Measurements from ENCODE around the gene SNTB2. TPM values are rescaled to one million over a fixed set of nuclear protein-coding genes. Genes with fewer than 3 reads are reported as not detected.
A peak's percentile ranks its signal among the peaks of the same experiment; 100 is the strongest.
"Not testable (repeated sequence)": the region's sequence is repeated elsewhere in the genome, so short reads cannot be mapped to it uniquely, and the experiment has no call there.

The SNTB2 gene
- total RNA-seq = 12.3 TPM
- long read RNA-seq, full-length matches to known transcripts = 10 of 10 reads
- long read RNA-seq, partial matches to known transcripts = 0 of 10 reads
- long read RNA-seq, other reads (novel, unspliced or antisense) = 0 of 10 reads

- ATAC-seq (ENCODE audit: poor library complexity) (peak; percentile 98), DNase-seq (peak; percentile 97)
- intact Hi-C loops (cut with DNase I) = no loop called here
Measured at GRCh38 chr16:69186642-69187445, at the start of gene SNTB2. TSS of gene SNTB2 (plus strand) at chr16:69187164. CDS start at chr16:69187167, 3 bp downstream.

DNA sequence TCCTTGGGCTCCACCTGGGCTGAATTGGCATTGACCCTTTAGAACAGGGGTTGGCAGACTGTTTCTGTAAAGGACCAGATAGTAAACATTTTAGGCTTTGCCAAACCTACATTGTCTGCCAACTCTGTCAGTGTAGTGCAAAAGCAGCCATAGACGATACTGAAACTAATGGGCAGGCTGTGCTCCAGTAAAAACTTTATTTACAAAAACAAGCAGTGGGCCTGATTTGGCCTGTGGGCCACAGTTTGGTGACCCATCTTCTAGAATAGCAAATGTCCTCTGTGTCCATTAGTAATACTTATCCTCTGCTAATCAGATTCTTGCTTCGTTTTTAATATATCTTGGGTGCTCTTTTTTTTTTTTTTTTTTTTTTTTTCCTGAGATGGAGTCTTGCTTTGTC, 48.4 kb upstream of the SNTB2 start:
- intact Hi-C loops (cut with DNase I) = loop anchor here (10.0 kb wide), 1 partner anchor 56 kb away; no protein-coding TSS in a partner anchor
- DNase-seq (no peak), ATAC-seq (ENCODE audit: poor library complexity) (no peak)

DNA sequence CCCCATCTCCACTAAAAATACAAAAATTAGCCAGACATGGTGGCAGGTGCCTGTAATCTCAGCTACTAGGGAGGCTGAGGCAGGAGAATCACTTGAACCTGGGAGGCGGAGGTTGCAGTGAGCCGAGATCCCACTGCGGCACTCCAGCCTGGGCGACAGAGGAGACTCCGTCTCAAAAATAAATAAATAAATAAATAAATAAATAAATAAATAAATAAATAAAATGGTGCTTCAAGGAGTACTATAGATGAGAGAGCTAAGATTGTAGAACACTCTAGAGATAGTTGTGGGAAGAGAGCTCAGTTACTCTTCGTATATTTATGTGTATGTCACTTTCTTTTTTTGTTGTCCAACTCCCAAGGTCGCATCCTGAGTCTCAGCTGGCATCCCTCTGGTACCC, 47.5 kb upstream of the SNTB2 start:
- intact Hi-C loops (cut with DNase I) = loop anchor here (10.0 kb wide), 1 partner anchor 55 kb away; no protein-coding TSS in a partner anchor
- not testable (repeated sequence) for ATAC-seq (ENCODE audit: poor library complexity); DNase-seq

- intact Hi-C loops (cut with DNase I) = no loop called here
- ATAC-seq (ENCODE audit: poor library complexity) (no peak), DNase-seq (no peak)
Measured at GRCh38 chr16:69141014-69141413, 46.0 kb upstream of the SNTB2 start.

- intact Hi-C loops (cut with DNase I) = no loop called here
- DNase-seq = no peak
Measured at GRCh38 chr16:69141936-69142335, 45.0 kb upstream of the SNTB2 start.

GRCh38 chr16:69143116-69143515, 43.8 kb upstream of the SNTB2 start:
- DNase-seq = no peak
- intact Hi-C loops (cut with DNase I) = no loop called here
- no peak for ATAC-seq (ENCODE audit: poor library complexity)

More at GRCh38 chr16:69141936-69142335, 45.0 kb upstream of the SNTB2 start:
- no peak for ATAC-seq (ENCODE audit: poor library complexity)

GRCh38 chr16:69145658-69146057, 41.3 kb upstream of the SNTB2 start:
- DNase-seq (no peak), ATAC-seq (ENCODE audit: poor library complexity) (no peak)
- intact Hi-C loops (cut with DNase I) = no loop called here

DNA sequence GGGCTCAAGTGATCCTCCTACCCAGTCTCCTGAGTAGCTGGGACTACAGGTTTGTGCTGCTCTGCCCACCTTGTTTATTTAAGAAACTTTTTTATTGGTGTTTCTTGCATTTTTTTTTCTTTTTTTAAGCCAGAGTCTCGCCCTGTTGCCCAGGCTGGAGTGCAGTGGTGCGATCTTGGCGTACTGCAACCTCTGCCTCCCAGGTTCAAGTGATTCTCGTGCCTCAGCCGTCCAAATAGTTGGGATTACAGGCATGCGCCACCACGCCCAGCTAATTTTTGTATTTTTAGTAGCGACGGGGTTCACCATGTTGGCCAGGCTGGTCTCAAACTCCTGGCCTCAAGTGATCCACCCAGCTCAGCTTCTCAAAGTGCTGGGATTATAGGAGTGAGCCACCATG, 37.3 kb upstream of the SNTB2 start:
- intact Hi-C loops (cut with DNase I) = loop anchor here (2.0 kb wide), 1 partner anchor 139 kb away; no protein-coding TSS in a partner anchor

DNA sequence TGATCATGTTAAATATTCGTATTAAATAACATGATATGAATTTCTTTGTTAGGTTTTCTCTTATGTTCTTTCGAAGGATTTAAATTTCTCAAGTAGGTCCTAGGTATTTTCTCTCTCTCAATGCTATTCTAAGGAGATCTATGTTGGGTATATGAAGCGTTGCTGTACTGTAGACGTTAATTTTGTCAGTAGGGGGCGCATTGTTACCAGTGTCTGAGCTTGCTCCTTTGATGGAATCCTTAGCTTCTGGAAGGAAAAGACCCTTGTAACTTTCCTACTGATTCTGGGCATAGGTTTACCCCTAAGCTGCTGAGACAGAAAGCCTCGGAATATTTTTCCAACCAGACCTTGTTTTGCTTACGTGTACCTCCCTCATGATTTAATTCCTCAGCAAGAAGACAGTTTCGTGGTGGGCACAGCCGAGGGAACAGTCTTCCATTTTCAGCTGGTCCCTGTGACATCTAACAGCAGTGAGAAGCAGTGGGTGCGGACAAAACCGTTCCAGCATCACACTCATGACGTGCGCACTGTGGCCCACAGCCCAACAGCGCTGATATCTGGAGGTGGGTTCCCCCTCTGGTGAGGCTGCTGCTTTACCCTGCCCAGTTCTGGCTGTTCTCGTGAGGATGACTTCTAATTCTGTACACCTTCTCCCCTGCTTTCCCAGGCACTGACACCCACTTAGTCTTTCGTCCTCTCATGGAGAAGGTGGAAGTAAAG, 36.7 kb upstream of the SNTB2 start:
- intact Hi-C loops (cut with DNase I) = loop anchor here (2.0 kb wide), 1 partner anchor 138 kb away; no protein-coding TSS in a partner anchor
- DNase-seq (no peak), ATAC-seq (ENCODE audit: poor library complexity) (peak; percentile 89)

More for the DNA sequence above, 37.3 kb upstream of the SNTB2 start:
- not testable (repeated sequence) for DNase-seq; ATAC-seq (ENCODE audit: poor library complexity)

GRCh38 chr16:69157196-69157595, 29.8 kb upstream of the SNTB2 start:
- intact Hi-C loops (cut with DNase I) = no loop called here
- ATAC-seq (ENCODE audit: poor library complexity) (no peak), DNase-seq (no peak)

DNA sequence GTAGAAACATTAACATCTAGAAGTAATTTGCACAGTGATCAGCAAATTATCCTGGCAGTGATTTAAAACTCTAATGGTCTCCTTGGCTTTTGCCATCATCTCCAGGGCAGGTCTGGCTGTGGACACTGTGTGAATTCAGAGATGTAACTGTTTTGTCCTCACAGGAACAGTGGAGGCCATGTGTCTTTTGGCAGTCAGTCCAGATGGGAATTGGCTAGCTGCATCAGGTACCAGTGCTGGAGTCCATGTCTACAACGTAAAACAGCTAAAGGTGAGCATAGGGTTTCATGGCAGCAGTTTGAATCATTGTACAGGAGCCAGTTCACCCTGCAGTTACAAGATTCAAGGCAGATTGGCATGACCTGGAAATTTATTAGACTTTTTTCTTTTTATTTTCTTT, 26.8 kb upstream of the SNTB2 start:
- no peak for DNase-seq
- intact Hi-C loops (cut with DNase I) = no loop called here
- ATAC-seq (ENCODE audit: poor library complexity) = no peak

GRCh38 chr16:69165584-69165983, 21.4 kb upstream of the SNTB2 start:
- intact Hi-C loops (cut with DNase I) = no loop called here
- no peak for DNase-seq
- no peak for ATAC-seq (ENCODE audit: poor library complexity)

GRCh38 chr16:69166221-69166833, 20.6 kb upstream of the SNTB2 start:
- intact Hi-C loops (cut with DNase I) = no loop called here
- ATAC-seq (ENCODE audit: poor library complexity) (no peak), DNase-seq (no peak)

DNA sequence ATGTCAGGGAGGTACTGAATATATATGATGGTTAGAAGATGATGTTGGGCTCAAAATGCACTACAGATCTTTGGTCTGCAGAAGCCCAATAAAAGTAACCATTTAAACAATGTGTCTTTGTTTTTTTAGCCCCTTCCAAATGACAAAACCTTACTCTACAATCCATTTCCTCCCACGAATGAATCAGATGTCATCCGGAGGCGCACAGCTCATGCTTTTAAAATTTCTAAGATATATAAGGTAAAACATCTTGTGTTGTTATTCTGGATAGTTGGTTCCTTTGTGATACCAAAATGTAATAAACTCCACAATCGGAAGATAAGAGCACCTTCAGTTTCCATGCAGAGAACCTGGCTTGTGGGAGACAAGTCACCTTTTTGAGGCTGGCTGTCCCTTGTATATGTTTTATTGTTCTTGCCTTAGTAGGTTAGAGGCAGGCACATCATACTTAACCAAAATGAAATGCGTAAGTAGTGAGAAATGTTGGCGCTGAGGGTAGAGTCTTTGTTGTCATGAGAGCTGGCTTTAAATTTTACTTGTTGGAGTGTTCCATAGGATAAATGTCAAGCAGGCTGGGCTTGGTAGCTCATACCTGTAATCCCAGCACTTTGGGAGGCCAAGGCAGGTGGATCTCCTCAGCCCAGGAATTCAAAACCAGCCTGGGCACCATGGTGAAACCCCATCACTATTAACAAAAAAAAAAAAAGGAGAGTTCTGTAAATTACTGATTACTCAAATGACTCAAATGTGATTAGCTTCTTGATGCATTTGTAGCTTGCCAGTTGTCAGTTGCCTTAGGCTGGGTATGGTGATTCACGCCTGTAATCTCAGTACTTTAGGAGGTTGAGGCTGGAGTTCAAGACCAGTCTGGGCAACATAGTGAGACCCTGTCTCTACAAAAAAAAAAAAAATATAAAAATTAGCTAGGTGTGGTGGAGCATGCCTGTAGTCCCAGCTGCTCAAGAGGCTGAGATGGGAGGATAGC, 19.7 kb upstream of the SNTB2 start:
- intact Hi-C loops (cut with DNase I) = no loop called here
- ATAC-seq (ENCODE audit: poor library complexity) (no peak), DNase-seq (no peak)

GRCh38 chr16:69169051-69169450, 17.9 kb upstream of the SNTB2 start:
- ATAC-seq (ENCODE audit: poor library complexity) (no peak), DNase-seq (no peak)
- intact Hi-C loops (cut with DNase I) = no loop called here

GRCh38 chr16:69169607-69170352, 17.2 kb upstream of the SNTB2 start:
- no peak for DNase-seq
- ATAC-seq (ENCODE audit: poor library complexity) = no peak
- intact Hi-C loops (cut with DNase I) = no loop called here

- DNase-seq = no peak
- intact Hi-C loops (cut with DNase I) = no loop called here
- ATAC-seq (ENCODE audit: poor library complexity) = no peak
Measured at GRCh38 chr16:69171325-69172084, 15.5 kb upstream of the SNTB2 start.
